HCT116 (cell line): ENCODE data around the gene FAM13A. TPM values are rescaled to one million over a fixed set of nuclear protein-coding genes. Genes with fewer than 3 reads are reported as not detected.
A peak's percentile ranks its signal among the peaks of the same experiment; 100 is the strongest.

Experiments used
- ATAC-seq: fragments of 200-7000 bp; cut with Tn5 transposase; 2 replicates; pipeline ENCODE4 v1.9.1; 2020; ENCODE audit warnings: mild to moderate bottlenecking, moderate library complexity
- BruUV-seq: library from RNA; stranded (reverse); fragments of 400-500 nt; replicated peaks from 2 replicates; lab custom pipeline; 2021; lab: Mats Ljungman, UMichigan
- CTCF ChIA-PET: fragments of 300-600 bp; sonication (Branson Sonifier 250); formaldehyde crosslinking; loops from one replicate; lab custom pipeline; 2021; ENCODE audit warnings: antibody characterized with exemption; lab: Charles Lee
- POLR2A ChIA-PET: fragments of 300-600, 350-600 bp; sonication (Branson Sonifier 250); formaldehyde crosslinking; loops from one replicate; lab custom pipeline; 2021; ENCODE audit warnings: antibody characterized with exemption; lab: Charles Lee
- RAD21 ChIA-PET, 2 experiments: fragments of 300-600 bp; sonication (Branson Sonifier 250); formaldehyde crosslinking; loops; one replicate each; lab custom pipeline; 2023; ENCODE audit warnings: low total read pairs in 2 of 2; ENCODE audit not compliant: uncharacterized antibody in 2 of 2, unreplicated experiment in 2 of 2, low non-redundant PET in 1 of 2; lab: Charles Lee
- DNase-seq: peaks from one replicate; pipeline ENCODE4 v3.0.0-alpha.2; 2010; ENCODE audit warnings: low read depth, low spot score
- H2AFZ ChIP-seq: fragments of 200-600 bp; shearing (Covaris generic), sonication (generic); 2 replicates; pipeline ENCODE4 v1.6.1; 2017; ENCODE audit warnings: low read depth, mixed run types, mixed read lengths, antibody characterized with exemption, low read length; ENCODE audit not compliant: poor library complexity, severe bottlenecking
- H3K27ac ChIP-seq: 2 replicates; pipeline ENCODE4 v1.5.1; 2012; ENCODE audit warnings: low read depth, low read length
- H3K27me3 ChIP-seq: fragments of 200-600 bp; sonication (generic); 2 replicates; pipeline ENCODE4 v1.6.1; 2016; ENCODE audit warnings: mixed run types, low read length, mixed read lengths; ENCODE audit not compliant: insufficient read depth
- H3K36me3 ChIP-seq, 2 experiments: fragments of 200-500 bp in 1 of 2; fragments of 200-600 bp in 1 of 2; sonication (Bioruptor generic) in 1 of 2; sonication (generic) in 1 of 2; 2 replicates each; pipeline versions ENCODE4 v1.5.1 to v1.6.1; 2014 to 2016; ENCODE audit warnings: low read length in 2 of 2, inconsistent platforms in 1 of 2, mixed read lengths in 1 of 2, mixed run types in 1 of 2; ENCODE audit not compliant: insufficient read depth in 2 of 2, control insufficient read depth in 1 of 2
- H3K4me1 ChIP-seq, 2 experiments: fragments of 200-600 bp in 1 of 2; sonication (generic) in 1 of 2; 2 replicates each; pipeline versions ENCODE4 v1.5.1 to v1.6.1; 2012 to 2017; ENCODE audit warnings: low read length in 2 of 2, inconsistent platforms in 1 of 2, mild to moderate bottlenecking in 1 of 2, mixed read lengths in 1 of 2, mixed run types in 1 of 2, moderate library complexity in 1 of 2; ENCODE audit not compliant: insufficient read depth in 2 of 2, control insufficient read depth in 1 of 2
- H3K4me2 ChIP-seq: fragments of 200-600 bp; sonication (generic); 2 replicates; pipeline ENCODE4 v1.6.1; 2017; ENCODE audit warnings: mixed run types, low read length, mixed read lengths
- H3K4me3 ChIP-seq, 2 experiments: fragments of 200-600 bp in 1 of 2; sonication (generic) in 1 of 2; replicated peaks in 1 of 2; 2 replicates each; pipeline ENCODE4 v1.5.1; 2011 to 2016; ENCODE audit warnings: low read length in 2 of 2, control low read depth in 1 of 2, low read depth in 1 of 2, mild to moderate bottlenecking in 1 of 2, mixed read lengths in 1 of 2, mixed run types in 1 of 2
- H3K79me2 ChIP-seq: fragments of 200-600 bp; sonication (generic); 2 replicates; pipeline ENCODE4 v1.6.1; 2017; ENCODE audit warnings: mild to moderate bottlenecking, mixed run types, low read length, moderate library complexity, mixed read lengths; ENCODE audit not compliant: insufficient read depth
- H3K9ac ChIP-seq: fragments of 200-600 bp; sonication (generic); 2 replicates; pipeline ENCODE4 v1.6.1; 2016; ENCODE audit warnings: low read length, mixed read lengths
- H3K9me2 ChIP-seq: fragments of 200-600 bp; sonication (generic), shearing (Covaris generic); 2 replicates; pipeline ENCODE4 v1.6.1; 2017; ENCODE audit warnings: mixed run types, mild to moderate bottlenecking, moderate library complexity; ENCODE audit not compliant: insufficient read depth
- H3K9me3 ChIP-seq, 2 experiments: fragments of 200-500 bp in 1 of 2; fragments of 200-600 bp in 1 of 2; sonication (Bioruptor generic) in 1 of 2; sonication (generic) in 1 of 2; 2 replicates each; pipeline ENCODE4 v1.6.1; 2014 to 2017; ENCODE audit warnings: low read length in 2 of 2, mixed read lengths in 2 of 2, inconsistent platforms in 1 of 2, low read depth in 1 of 2, mild to moderate bottlenecking in 1 of 2, mixed run types in 1 of 2, moderate library complexity in 1 of 2; ENCODE audit not compliant: control insufficient read depth in 1 of 2, insufficient read depth in 1 of 2
- H4K20me1 ChIP-seq: fragments of 200-600 bp; sonication (generic), shearing (Covaris generic); 2 replicates; pipeline ENCODE4 v1.6.1; 2017; ENCODE audit warnings: mixed run types, mild to moderate bottlenecking, moderate library complexity; ENCODE audit not compliant: insufficient read depth
- CBX3 ChIP-seq: IDR thresholded peaks from 2 replicates; pipeline ENCODE4 v1.6.1; 2012; ENCODE audit warnings: low read depth
- ELF1 ChIP-seq: IDR thresholded peaks from 2 replicates; pipeline ENCODE4 v1.6.1; 2012; ENCODE audit warnings: low read depth, borderline replicate concordance
- EZH2 ChIP-seq: fragments of 200-600 bp; sonication (generic); IDR thresholded peaks from 2 replicates; pipeline ENCODE4 v1.6.1; 2017; ENCODE audit warnings: antibody characterized with exemption, mixed run types
- EZH2phosphoT487 ChIP-seq: fragments of 200-600 bp; IDR thresholded peaks from 2 replicates; pipeline ENCODE4 v1.6.1; 2018; ENCODE audit warnings: antibody characterized with exemption, borderline replicate concordance
- SP1 ChIP-seq: IDR thresholded peaks from 2 replicates; pipeline ENCODE4 v1.6.1; 2012; ENCODE audit warnings: low read depth
- SRF ChIP-seq: IDR thresholded peaks from 2 replicates; pipeline ENCODE4 v1.6.1; 2012; ENCODE audit warnings: low read depth
- TCF7L2 ChIP-seq: IDR thresholded peaks from 2 replicates; pipeline ENCODE4 v1.7.0; 2011; ENCODE audit warnings: borderline replicate concordance, inconsistent platforms; ENCODE audit not compliant: insufficient read depth, insufficient read length; ENCODE audit errors: extremely low read depth
- ZBTB33 ChIP-seq: IDR thresholded peaks from 2 replicates; pipeline ENCODE4 v1.6.1; 2011; ENCODE audit warnings: mild to moderate bottlenecking, low read length, moderate library complexity; ENCODE audit not compliant: insufficient replicate concordance; ENCODE audit errors: extremely low read depth
- intact Hi-C: fragments of 100-400 bp; cut with micrococcal nuclease; formaldehyde crosslinking; loops from 2 replicates; pipeline ENCODE4 v1.10.0; 2022
- total RNA-seq: library from RNA; stranded (reverse); gene quantifications from one replicate; pipeline ENCODE4 v1.2.1, GENCODE V29; 2021; ENCODE audit not compliant: unreplicated experiment

The FAM13A gene
- total RNA-seq, 1 experiment from 2014 or later = 17.2 TPM

DNA sequence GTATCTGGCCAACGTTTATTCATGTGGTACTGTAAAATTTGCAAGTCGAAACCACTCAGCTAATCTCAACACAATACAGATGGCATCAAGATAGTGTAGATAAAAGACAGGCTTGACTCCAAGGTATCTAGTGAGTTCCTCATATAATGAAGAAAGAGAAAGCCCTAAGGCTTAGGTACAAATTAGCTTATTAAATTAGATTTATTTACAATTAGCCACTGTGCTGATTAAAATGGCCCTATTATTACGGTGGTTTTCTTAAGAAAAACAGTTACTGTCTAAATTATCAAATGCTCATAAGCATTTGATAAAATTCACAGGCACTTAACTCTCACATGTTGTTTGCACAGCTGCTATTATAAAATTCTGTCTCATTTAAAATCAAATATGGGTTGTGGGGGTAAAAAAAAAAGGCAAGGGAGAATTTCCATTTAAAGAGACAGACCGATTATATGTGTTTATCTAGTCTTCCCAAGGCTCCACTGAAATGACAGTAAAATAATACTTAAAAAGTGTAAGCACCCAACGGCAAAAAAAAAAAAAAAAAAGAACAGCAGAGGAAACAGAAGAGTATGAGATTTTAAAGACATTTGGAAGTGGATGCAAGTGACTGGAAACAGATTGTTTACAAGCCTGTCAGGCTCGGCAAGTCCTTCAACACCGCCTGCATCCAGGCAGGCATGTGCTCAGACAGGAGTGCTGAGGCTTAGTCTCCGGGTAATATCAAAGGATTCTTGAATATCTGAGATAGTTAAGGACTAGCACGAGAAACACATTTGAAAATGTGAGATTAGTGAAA is 55.1 kb downstream of the FAM13A start:
- POLR2A ChIA-PET = no interaction called here
- Histone ChIP-seq H4K20me1 (no peaks in the 10 kb centered on the region), H3K9me2 (no peaks in the 10 kb centered on the region), H3K79me2 (no peaks in the 10 kb centered on the region), H3K27me3 (no peaks in the 10 kb centered on the region), H3K4me3 (no peak overlapping the region), H3K27ac (no peak overlapping the region), H3K36me3 (no peaks in the 10 kb centered on the region), H3K4me1 (peaks cover 0 to 8% of the 10 kb centered on the region in 2 experiments; a peak in 2 of 4 replicates), H3K9me3 (no peaks in the 10 kb centered on the region), H3K9ac (no peak overlapping the region), H3K4me2 (no peak overlapping the region), H2AFZ (no peak overlapping the region)
- TF ChIP-seq EZH2 = no peak
- no TSS peak for BruUV-seq
- ATAC-seq (no peak), DNase-seq (no peak)
- RAD21 ChIA-PET = no interaction called here
- CTCF ChIA-PET = no interaction called here
- intact Hi-C loops = no loop called here

- ChIA-PET POLR2A (no interaction called here), RAD21 (no interaction called here), CTCF (no interaction called here)
- Histone ChIP-seq H3K9me2 (no peaks in the 10 kb centered on the region), H3K4me3 (no peak overlapping the region), H3K9ac (no peak overlapping the region), H3K79me2 (no peaks in the 10 kb centered on the region), H3K4me2 (no peak overlapping the region), H3K27ac (no peak overlapping the region), H3K4me1 (peaks cover 0 to 8% of the 10 kb centered on the region in 2 experiments; a peak in 2 of 4 replicates), H3K27me3 (no peaks in the 10 kb centered on the region), H2AFZ (no peak overlapping the region), H3K9me3 (no peaks in the 10 kb centered on the region), H4K20me1 (no peaks in the 10 kb centered on the region), H3K36me3 (no peaks in the 10 kb centered on the region)
- ATAC-seq (no peak), DNase-seq (no peak)
- intact Hi-C loops = no loop called here
- BruUV-seq = no TSS peak
- TF ChIP-seq SRF (0 out of 2 replicates have a peak, but pooled peaks have one; percentile 36), ZBTB33 (no peak), SP1 (no peak), EZH2phosphoT487 (no peak), CBX3 (no peak), TCF7L2 (no peak), ELF1 (no peak)
These were observed 56.1 kb downstream of the FAM13A start for GRCh38 chr4:89000844-89001360.
